ENCODE measurements around the gene DAPK1. TPM values are rescaled to one million over a fixed set of nuclear protein-coding genes. Genes with fewer than 3 reads are reported as not detected.

Gene DAPK1
- total RNA-seq, 2 experiments from 2014 or later = 3.9 to 5.6 TPM

DNA sequence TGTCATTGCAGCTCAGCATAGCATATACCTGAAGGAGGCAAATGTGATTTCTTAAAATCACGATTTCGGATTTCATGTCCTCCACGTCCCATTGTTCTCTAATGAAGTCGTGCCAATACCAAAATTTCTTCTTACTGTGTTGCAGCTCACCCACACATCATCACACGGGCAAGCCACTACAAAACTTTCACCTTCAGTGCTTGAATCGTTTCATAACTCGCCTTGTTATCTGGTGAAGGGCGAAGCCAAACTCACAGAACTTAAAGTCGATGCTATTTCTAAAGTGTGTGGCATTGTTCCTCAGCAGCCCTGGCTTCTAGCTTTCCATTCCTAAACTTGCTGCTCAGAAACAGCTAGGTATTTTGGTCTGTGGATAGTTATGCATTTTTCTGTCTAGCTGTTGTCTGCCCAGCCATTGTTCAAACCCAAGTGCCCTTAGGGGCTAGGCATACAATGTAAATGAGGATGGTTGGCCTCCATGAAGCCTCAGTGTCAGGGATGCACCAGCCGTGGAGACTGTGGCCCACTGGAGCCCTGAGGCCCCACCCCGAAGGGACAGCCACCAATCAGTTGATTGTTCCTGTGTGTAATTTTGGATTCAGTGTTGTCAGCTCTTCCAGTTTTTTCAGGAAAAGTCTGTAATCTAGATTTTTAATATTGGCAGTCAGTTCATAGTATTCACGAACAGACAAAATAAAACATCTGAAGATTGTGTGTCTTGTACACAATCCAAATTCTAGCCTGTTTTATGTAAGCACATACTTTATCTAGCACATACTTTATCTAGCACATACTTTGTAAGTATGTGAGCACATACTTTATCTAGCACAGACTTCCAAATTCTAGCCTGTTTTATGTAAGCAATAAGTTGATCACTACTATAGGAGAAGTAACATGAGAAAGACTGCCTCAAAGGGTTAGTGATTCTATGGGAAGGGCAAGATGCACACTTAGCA is 112.8 kb downstream of the DAPK1 start:
- ChIA-PET POLR2A (no interaction called here), CTCF (no interaction called here)
- DNase-seq = no peak
- Mint-ChIP-seq H3K27me3 (peaks cover 9% of the 10 kb centered on the region), H3K4me3 (no peak overlapping the region), H3K4me1 (peaks cover 19% of the 10 kb centered on the region), H3K27ac (no peak overlapping the region), H3K36me3 (ENCODE audit: low read depth) (peaks cover 2% of the 10 kb centered on the region), H3K9me3 (ENCODE audit: low read depth) (peaks cover 5% of the 10 kb centered on the region)
- intact Hi-C loops (cut with DNase I, micrococcal nuclease) = no loop called here
- no peak for ATAC-seq

DNA sequence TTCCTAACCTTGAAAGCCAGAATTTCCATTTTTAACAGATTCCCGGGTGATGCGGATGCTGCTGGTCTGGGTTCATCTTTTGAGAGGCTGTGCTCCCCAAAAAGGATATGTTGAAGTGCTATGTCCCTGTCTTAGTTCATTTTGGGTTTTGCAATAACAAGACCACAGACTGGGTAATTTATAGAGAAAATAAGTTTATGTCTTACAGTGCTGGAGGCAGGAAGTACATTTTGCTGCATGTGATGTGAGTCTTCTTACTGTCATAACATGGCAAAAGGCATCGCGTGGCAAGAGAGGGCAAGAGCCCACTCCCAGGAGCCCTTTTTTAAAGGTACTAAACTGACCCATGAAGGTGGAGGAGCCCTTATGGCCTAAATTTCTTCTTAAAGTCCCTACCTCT is 114.1 kb downstream of the DAPK1 start:
- CTCF ChIA-PET = no interaction called here
- peaks cover 11% of the 10 kb centered on the region for H3K4me1 Mint-ChIP-seq
- intact Hi-C loops (cut with DNase I, micrococcal nuclease) = no loop called here
- H3K4me3 Mint-ChIP-seq = no peak overlapping the region
- POLR2A ChIA-PET = no interaction called here
- peaks cover 2% of the 10 kb centered on the region for H3K36me3 Mint-ChIP-seq (ENCODE audit: low read depth)
- H3K27ac Mint-ChIP-seq = no peak overlapping the region
- H3K9me3 Mint-ChIP-seq (ENCODE audit: low read depth) = peaks cover 5% of the 10 kb centered on the region
- DNase-seq (no peak), ATAC-seq (no peak)
- peaks cover 2% of the 10 kb centered on the region for H3K27me3 Mint-ChIP-seq

DNA sequence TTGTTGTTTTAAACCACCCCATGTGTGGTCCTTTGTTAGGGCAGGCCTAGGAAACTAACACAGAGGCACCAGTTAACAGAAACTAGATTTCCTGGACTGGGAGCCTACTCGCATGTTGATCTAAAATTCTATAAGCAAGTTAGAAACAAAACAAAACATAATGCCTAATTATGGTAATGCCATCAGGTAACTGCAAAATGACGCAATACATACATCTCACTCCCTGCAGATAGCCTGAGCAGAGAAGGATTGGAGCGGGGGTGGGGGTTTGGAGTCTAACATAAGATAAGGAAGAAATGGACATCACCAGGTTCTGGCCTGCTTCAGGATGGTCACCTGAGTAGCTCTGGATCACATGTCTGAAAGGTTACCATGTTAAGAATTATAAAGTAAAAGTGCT is 114.9 kb downstream of the DAPK1 start:
- H3K4me3 Mint-ChIP-seq = no peak overlapping the region
- H3K9me3 Mint-ChIP-seq (ENCODE audit: low read depth) = peaks cover 5% of the 10 kb centered on the region
- peaks cover 11% of the 10 kb centered on the region for H3K4me1 Mint-ChIP-seq
- H3K27ac Mint-ChIP-seq = no peak overlapping the region
- DNase-seq (no peak), ATAC-seq (no peak)
- intact Hi-C loops (cut with DNase I, micrococcal nuclease) = no loop called here
- peaks cover 2% of the 10 kb centered on the region for H3K36me3 Mint-ChIP-seq (ENCODE audit: low read depth)
- CTCF ChIA-PET = no interaction called here
- peaks cover 2% of the 10 kb centered on the region for H3K27me3 Mint-ChIP-seq
- POLR2A ChIA-PET = no interaction called here

DNA sequence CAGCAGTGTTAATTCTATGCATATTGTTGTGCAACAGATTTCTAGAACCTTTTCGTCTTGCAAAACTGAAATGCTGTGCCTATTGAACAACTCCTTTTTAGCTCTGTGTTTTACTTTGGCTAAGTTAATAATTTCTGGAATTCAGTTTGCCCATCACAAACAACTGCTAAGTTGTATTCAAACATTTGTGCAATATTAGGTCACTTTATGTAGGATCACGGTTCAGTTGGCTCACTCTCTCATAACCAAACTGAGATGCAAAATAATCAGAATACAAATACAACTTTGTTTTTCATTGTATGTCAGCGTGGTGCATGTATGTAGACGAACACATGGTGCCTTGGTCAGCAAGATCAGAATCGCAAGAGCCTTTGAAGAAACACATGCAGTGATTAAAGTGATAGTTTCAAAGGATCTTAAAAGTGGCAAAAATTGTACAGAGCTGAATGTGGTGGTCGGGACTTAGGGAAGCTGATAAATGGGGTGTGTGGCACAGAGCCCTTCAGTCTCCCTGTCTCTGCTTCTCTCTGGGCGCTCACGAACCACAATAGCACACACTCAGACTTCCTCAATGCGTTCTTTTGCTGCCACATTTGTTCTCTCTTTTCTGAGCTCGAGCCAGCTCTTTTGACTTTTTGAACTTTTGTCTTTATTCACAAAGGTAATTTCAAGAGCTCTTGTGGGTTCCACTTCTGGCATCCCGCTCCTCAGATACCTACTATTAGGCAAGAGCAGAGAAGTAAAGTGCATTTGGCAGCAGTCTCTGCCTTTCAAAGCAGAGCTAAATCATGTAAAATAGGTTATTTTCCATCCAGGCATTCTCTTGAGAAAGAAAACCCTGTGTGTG is 115.8 kb downstream of the DAPK1 start:
- ATAC-seq = no peak
- Mint-ChIP-seq H3K27me3 (peaks cover 2% of the 10 kb centered on the region), H3K4me1 (peaks cover 11% of the 10 kb centered on the region), H3K4me3 (no peak overlapping the region), H3K9me3 (ENCODE audit: low read depth) (no peaks in the 10 kb centered on the region), H3K27ac (no peak overlapping the region), H3K36me3 (ENCODE audit: low read depth) (no peaks in the 10 kb centered on the region)
- DNase-seq = no peak
- CTCF ChIA-PET = no interaction called here
- intact Hi-C loops (cut with DNase I, micrococcal nuclease) = no loop called here
- POLR2A ChIA-PET = no interaction called here

DNA sequence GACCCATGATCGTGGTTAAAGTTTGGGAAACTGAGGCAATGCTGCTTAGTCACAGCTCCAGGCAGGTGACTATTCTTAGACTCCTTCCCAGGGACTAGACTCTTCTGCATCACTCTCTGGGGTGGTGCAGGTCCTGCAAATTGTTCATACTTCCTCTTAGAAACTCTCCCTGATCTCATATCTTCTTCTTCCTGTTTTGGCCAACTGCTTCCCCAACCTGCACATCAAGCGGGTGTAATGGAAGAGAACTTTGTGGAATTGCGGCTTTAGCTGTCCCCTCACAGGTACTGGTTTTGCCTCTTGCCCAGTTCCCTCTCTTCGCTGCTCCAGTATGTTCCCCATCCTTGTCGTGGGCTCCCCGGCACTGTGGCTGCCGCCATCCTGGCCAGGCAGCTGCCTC is 116.7 kb downstream of the DAPK1 start:
- CTCF ChIA-PET = no interaction called here
- intact Hi-C loops (cut with DNase I, micrococcal nuclease) = no loop called here

DNA sequence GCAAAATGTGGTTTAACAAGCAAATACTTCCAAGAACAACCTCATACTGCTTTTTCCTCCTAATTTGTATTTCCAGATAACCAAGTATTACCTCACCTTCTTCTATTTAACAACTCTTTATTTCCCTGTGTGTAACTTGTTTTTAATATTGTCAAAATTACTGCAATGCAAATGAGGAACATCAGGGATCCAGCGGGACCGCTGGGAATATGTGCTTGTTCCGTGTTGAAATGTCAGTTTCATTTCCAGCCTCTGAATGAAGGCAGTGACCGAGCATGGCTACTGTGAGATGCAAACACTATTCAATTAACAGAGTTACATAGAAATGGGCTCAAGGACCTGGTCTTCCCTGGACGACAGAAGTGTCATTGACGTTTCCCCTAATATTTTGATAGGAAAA is 117.5 kb downstream of the DAPK1 start:
- DNase-seq (no peak), ATAC-seq (no peak)
- CTCF ChIA-PET = no interaction called here
- Mint-ChIP-seq H3K36me3 (ENCODE audit: low read depth) (no peaks in the 10 kb centered on the region), H3K4me1 (peaks cover 11% of the 10 kb centered on the region), H3K4me3 (no peak overlapping the region), H3K27me3 (peaks cover 2% of the 10 kb centered on the region), H3K9me3 (ENCODE audit: low read depth) (no peaks in the 10 kb centered on the region), H3K27ac (no peak overlapping the region)
- intact Hi-C loops (cut with DNase I, micrococcal nuclease) = no loop called here
- POLR2A ChIA-PET = no interaction called here

More for the DNA sequence above, 116.7 kb downstream of the DAPK1 start:
- no peak overlapping the region for H3K27ac Mint-ChIP-seq
- H3K4me3 Mint-ChIP-seq = no peak overlapping the region
- POLR2A ChIA-PET = no interaction called here
- ATAC-seq (no peak), DNase-seq (no peak)
- peaks cover 11% of the 10 kb centered on the region for H3K4me1 Mint-ChIP-seq
- H3K9me3 Mint-ChIP-seq (ENCODE audit: low read depth) = no peaks in the 10 kb centered on the region
- H3K27me3 Mint-ChIP-seq = peaks cover 2% of the 10 kb centered on the region
- H3K36me3 Mint-ChIP-seq (ENCODE audit: low read depth) = no peaks in the 10 kb centered on the region

DNA sequence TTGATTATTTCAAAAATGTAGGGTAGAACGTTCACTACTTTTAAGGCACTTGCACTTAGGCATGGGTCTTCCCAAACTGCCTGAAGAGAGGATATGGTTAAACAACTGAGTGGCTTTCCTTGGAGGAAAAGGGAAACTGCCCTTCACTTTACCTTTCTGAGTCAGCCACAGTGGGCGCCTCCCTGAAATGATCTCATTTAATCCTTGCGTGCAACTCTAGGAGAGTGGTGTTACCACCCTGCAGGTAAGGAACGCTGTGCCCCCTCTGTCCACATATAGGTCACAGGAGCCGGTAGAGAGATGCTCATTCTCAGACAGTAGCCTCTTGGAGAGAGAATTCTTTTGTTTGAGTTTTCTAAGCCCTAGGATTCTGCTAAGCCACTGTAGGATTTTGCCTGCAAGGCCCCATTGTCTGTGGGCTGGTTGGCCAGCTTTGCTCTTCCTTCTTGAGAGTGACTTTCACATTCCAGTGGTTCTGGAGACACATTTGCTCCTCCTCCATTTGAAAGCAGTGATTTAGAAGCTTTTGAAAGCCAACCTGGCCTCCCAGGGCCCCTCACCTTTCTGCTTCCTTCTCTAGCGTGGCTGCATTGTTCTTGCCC is 118.0 kb downstream of the DAPK1 start:
- DNase-seq (no peak), ATAC-seq (no peak)
- Mint-ChIP-seq H3K4me3 (no peak overlapping the region), H3K4me1 (peaks cover 11% of the 10 kb centered on the region), H3K9me3 (ENCODE audit: low read depth) (no peaks in the 10 kb centered on the region), H3K27ac (no peak overlapping the region), H3K36me3 (ENCODE audit: low read depth) (no peaks in the 10 kb centered on the region), H3K27me3 (peaks cover 2% of the 10 kb centered on the region)
- POLR2A ChIA-PET = no interaction called here
- CTCF ChIA-PET = no interaction called here
- intact Hi-C loops (cut with DNase I, micrococcal nuclease) = no loop called here

DNA sequence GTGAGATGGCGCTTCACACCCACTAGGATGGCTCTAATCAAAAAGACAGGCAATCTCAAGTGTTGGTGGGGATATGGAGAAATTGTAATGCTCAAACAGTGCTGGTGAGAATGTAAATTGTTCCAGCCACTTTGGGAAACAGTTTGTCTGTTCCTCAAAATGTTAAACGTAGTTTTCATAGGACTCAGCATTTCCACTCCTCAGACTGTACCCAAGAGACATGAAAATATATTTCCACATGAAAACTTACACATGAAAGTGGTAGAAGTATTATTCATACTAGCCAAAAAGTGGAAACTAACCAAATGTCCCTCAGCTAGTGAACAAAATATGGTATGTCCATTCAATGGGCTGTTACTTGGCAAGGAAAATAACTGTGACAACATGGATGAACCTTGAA is 120.6 kb downstream of the DAPK1 start:
- Mint-ChIP-seq H3K27me3 (peaks cover 3% of the 10 kb centered on the region), H3K9me3 (ENCODE audit: low read depth) (no peaks in the 10 kb centered on the region)
- POLR2A ChIA-PET = no interaction called here

DNA sequence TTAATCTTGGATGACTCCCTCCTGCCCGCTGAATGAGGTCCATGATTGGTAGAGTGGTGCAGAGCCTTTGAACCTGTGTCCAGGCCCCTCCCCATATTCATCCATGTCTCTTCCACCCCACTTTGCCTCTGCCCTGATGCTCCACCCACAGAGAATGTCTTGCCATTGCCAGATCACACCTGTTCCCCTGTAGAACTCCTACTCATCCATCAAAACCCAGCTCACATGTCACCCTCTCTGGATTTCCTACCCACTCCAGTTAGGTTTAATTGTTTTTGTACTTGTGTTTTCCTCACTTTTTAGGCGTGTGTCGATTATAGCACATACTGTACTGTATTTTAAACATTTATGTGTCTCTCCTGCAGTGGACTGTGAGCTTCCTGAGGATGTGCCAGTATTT is 121.3 kb downstream of the DAPK1 start:
- Mint-ChIP-seq H3K4me3 (no peak overlapping the region), H3K4me1 (peaks cover 5% of the 10 kb centered on the region)

More for the DNA sequence above, 120.6 kb downstream of the DAPK1 start:
- H3K36me3 Mint-ChIP-seq (ENCODE audit: low read depth) = no peaks in the 10 kb centered on the region
- no peak overlapping the region for H3K4me3 Mint-ChIP-seq
- CTCF ChIA-PET = no interaction called here
- intact Hi-C loops (cut with DNase I, micrococcal nuclease) = no loop called here
- ATAC-seq (no peak), DNase-seq (no peak)
- no peak overlapping the region for H3K27ac Mint-ChIP-seq
- peaks cover 11% of the 10 kb centered on the region for H3K4me1 Mint-ChIP-seq

GRCh38 chr9:87619346-87619745 is 121.7 kb downstream of the DAPK1 start:
- DNase-seq = no peak
- Mint-ChIP-seq H3K27me3 (peaks cover 3% of the 10 kb centered on the region), H3K36me3 (ENCODE audit: low read depth) (no peaks in the 10 kb centered on the region), H3K4me3 (no peak overlapping the region), H3K27ac (no peak overlapping the region), H3K4me1 (peaks cover 2% of the 10 kb centered on the region), H3K9me3 (ENCODE audit: low read depth) (no peaks in the 10 kb centered on the region)
- intact Hi-C loops (cut with DNase I, micrococcal nuclease) = no loop called here
- CTCF ChIA-PET = no interaction called here
- no peak for ATAC-seq
- POLR2A ChIA-PET = no interaction called here

More for the DNA sequence above, 121.3 kb downstream of the DAPK1 start:
- no peak for DNase-seq
- Mint-ChIP-seq H3K27ac (no peak overlapping the region), H3K36me3 (ENCODE audit: low read depth) (no peaks in the 10 kb centered on the region), H3K27me3 (peaks cover 3% of the 10 kb centered on the region), H3K9me3 (ENCODE audit: low read depth) (no peaks in the 10 kb centered on the region)
- ChIA-PET CTCF (no interaction called here), POLR2A (no interaction called here)
- no peak for ATAC-seq
- intact Hi-C loops (cut with DNase I, micrococcal nuclease) = no loop called here

DNA sequence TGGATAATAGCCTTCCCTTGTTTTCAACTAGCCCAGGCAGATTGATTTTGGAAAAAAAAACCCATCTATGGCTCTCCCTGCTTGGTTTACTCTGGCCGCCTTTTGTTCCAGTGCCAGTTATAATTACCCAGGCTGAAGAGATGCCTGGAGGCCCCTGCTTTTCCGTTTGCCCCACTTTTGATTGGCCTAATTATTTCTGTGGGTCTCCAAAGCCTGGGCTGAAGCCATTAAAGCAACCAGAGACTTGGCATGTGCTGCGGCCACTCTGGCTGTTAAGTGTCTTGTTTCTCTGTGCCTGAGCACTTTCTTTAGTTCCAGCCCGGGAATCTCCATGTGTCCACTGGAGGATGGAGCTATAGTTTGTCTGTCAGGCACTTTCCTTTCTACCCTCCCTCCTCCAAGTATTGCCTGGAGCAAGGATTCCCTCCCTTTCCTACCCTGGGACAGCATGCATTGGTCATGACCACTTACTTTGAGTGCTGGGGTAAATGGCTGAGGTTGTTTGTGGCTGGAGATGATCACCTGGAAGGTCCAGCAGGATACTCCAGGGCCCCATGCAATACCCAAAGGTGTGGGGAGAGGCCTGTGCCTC is 123.2 kb downstream of the DAPK1 start:
- peaks cover 2% of the 10 kb centered on the region for H3K9me3 Mint-ChIP-seq (ENCODE audit: low read depth)
- intact Hi-C loops (cut with DNase I, micrococcal nuclease) = no loop called here
- CTCF ChIA-PET = no interaction called here
- no peak overlapping the region for H3K4me3 Mint-ChIP-seq
- no peak for DNase-seq
- POLR2A ChIA-PET = interaction anchor here (0.7 kb wide), 1 partner anchor 1050 kb away, joined by 4 read pairs; no protein-coding TSS in a partner anchor
- ATAC-seq = no peak
- peaks cover 3% of the 10 kb centered on the region for H3K27me3 Mint-ChIP-seq
- no peak overlapping the region for H3K27ac Mint-ChIP-seq
- H3K4me1 Mint-ChIP-seq = no peaks in the 10 kb centered on the region
- H3K36me3 Mint-ChIP-seq (ENCODE audit: low read depth) = no peaks in the 10 kb centered on the region

Measured in activated CD4-positive, alpha-beta T cell treated with anti-CD3 and anti-CD28 coated beads for 36 hours (primary cell).